GM12878 (cell line): Measurements from ENCODE around the gene CLIC6.

Source experiments
- ASH2L ChIP-seq: fragments of 300-600, 200-600 bp; sonication (generic); IDR thresholded peaks from 2 replicates; pipeline ENCODE4 v1.6.1; 2017; ENCODE audit warnings: low read depth, mild to moderate bottlenecking, borderline replicate concordance
- CREM ChIP-seq: IDR thresholded peaks from 2 replicates; pipeline ENCODE4 v1.6.1; 2014; ENCODE audit warnings: antibody characterized with exemption, low read depth
- CTCF ChIP-seq, 3 experiments: IDR thresholded peaks in 2 of 3; conservative IDR thresholded peaks in 1 of 3; 2 replicates each; pipeline ENCODE4 v1.5.1; 2011; ENCODE audit warnings: low read depth in 3 of 3, low read length in 3 of 3, mild to moderate bottlenecking in 3 of 3, control low read depth in 2 of 3, moderate library complexity in 2 of 3, inconsistent platforms in 1 of 3, mixed read lengths in 1 of 3; ENCODE audit not compliant: control insufficient read depth in 2 of 3, insufficient read depth in 1 of 3; ENCODE audit errors: extremely low read depth in 1 of 3
- EP300 ChIP-seq, 2 experiments: fragments of 150-350 bp in 1 of 2; IDR thresholded peaks; 2 replicates each; pipeline ENCODE4 v1.6.1; 2011 to 2012; ENCODE audit warnings: low read depth in 2 of 2, low read length in 2 of 2, borderline replicate concordance in 1 of 2, improper control_type of control experiment in 1 of 2, inconsistent platforms in 1 of 2; ENCODE audit not compliant: control insufficient read depth in 1 of 2
- HDAC6 ChIP-seq: fragments of 200-600 bp; sonication (generic); IDR thresholded peaks from one replicate; pipeline ENCODE4 v1.8.0; 2017; ENCODE audit warnings: antibody characterized with exemption; ENCODE audit not compliant: unreplicated experiment
- NFYB ChIP-seq: IDR thresholded peaks from 2 replicates; pipeline ENCODE4 v1.6.1; 2011; ENCODE audit warnings: low read depth, mild to moderate bottlenecking, low read length, improper control_type of control experiment, moderate library complexity; ENCODE audit not compliant: insufficient read depth
- PKNOX1 ChIP-seq: fragments of 450-650 bp; IDR thresholded peaks from 2 replicates; pipeline ENCODE4 v1.6.1; 2016; ENCODE audit warnings: mild to moderate bottlenecking
- SIN3A ChIP-seq: IDR thresholded peaks from 2 replicates; pipeline ENCODE4 v1.6.1; 2012; ENCODE audit warnings: low read depth, low read length, improper control_type of control experiment
- SP1 ChIP-seq: IDR thresholded peaks from one replicate; pipeline ENCODE4 v1.6.1; 2011; ENCODE audit warnings: low read depth, low read length
- YY1 ChIP-seq: IDR thresholded peaks from 2 replicates; pipeline ENCODE4 v1.6.1; 2011; ENCODE audit warnings: low read depth, mild to moderate bottlenecking, low read length

- TF ChIP-seq CREM (no peak), EP300 (IDR thresholded peaks at IDR 0.05; ENCODE audit: borderline replicate concordance in 1 of 2, control insufficient read depth in 1 of 2, low read depth in 2 of 2, low read length in 2 of 2) (no peak), SP1 (no peak), CTCF (IDR thresholded peaks at IDR 0.05 in 2 of 3, conservative IDR thresholded peaks at IDR 0.05 in 1 of 3; ENCODE audit: control insufficient read depth in 2 of 3, extremely low read depth in 1 of 3, insufficient read depth in 1 of 3, low read depth in 3 of 3, low read length in 3 of 3) (no peak), NFYB (no peak), PKNOX1 (no peak), ASH2L (no peak), YY1 (no peak), HDAC6 (no peak), SIN3A (no peak)
Measured at GRCh38 chr21:34647555-34647954, 21.2 kb upstream of the CLIC6 start.
